GM18511 (cell line): ENCODE data around the gene DCTN5.
"Not testable (repeated sequence)": the region's sequence is repeated elsewhere in the genome, so short reads cannot be mapped to it uniquely, and the experiment has no call there.

Experiments
- ATAC-seq: cut with Tn5 transposase; IDR thresholded peaks from one replicate; pipeline ENCODE4 v1.9.1; 2021; ENCODE audit warnings: mild to moderate bottlenecking, moderate library complexity; ENCODE audit not compliant: unreplicated experiment

Gene DCTN5

DNA sequence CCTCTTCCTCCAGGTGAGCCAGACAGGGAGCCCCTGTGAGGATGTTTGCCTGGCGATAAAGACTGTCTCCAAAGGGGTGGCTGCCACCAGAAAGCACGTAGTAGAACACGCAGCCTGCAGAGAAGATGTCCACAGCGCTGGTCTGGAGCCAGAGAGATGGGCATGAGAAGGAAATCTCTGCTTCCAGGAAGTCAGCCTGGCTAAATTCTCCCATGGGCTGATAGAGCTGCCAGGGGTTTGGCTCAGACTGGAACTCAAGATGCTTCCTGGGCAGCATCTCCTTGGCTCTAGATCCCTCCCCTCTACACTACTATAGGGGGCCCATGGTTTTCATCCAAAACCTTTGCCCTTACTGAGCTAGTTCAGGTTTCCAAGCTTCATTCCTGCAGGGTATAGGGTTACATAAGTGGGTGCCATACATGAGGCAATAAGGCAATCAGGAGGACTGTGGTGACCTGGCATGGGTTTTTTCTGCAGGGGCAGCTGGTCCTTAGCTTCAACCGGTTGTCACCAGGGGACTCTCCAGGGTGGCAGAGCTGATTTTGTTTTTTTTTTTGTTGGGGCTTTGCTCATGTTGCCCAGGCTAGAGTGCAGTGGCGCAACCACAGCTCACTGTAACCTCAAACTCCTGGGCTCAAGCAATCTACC lies 51.0 kb downstream of the DCTN5 start:
- no peak for ATAC-seq

GRCh38 chr16:23694265-23694643 lies 53.0 kb downstream of the DCTN5 start:
- ATAC-seq: no peak

DNA sequence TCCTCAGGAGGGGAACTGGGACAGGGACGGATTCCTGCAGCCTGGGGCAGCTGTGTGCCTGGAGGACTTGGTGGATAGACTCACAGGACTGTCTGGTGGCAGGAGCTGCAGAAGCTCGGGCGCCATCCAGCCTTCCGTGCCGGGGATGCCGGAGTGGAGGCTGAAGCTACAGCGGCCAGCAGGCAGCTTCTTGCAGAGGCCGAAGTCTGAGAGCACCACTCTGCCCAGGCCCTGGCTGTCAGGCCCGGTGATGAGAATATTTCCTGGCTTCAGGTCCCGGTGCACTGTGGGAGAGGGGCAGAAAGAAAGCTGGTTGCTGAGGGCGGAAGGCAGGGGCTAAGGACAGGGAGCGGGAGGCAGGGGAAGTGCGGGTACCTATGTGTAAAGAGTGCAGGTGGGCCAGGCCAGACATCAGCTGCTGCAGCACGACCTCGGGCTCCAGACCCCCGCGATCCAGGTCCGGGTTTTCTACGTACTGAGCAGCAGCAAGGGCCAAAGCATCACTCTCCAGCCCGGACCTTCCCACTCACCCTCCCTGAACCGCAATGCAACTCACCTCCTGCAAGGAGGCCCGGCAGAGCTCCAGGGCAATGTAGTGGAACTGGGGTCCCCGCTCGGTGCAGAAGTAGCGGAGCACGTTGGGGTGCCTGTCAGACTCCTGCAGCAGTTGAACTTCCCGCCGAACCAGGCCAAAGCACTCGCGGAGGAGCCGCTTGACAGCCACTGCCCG lies 53.5 kb downstream of the DCTN5 start:
- no peak for ATAC-seq

DNA sequence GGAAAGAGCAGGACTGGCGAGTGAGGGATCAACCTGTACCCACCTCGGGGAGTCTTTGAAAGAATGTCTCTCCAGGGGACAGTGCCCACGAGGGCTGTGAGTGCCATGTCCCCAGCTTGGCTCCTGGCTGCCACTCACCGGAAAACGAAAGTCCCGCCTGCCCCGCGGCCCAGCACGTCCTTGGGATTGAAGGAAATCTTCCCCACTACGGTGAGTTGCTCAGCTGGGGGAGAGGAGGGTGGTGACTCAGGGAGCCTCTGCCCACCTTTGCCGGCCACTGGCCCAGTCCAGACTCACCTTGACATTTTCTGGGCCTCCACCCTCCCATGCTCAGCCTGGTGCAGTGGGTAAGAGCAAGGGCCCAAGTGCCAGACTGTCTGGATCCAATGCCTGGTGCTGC lies 54.5 kb downstream of the DCTN5 start:
- no peak for ATAC-seq

DNA sequence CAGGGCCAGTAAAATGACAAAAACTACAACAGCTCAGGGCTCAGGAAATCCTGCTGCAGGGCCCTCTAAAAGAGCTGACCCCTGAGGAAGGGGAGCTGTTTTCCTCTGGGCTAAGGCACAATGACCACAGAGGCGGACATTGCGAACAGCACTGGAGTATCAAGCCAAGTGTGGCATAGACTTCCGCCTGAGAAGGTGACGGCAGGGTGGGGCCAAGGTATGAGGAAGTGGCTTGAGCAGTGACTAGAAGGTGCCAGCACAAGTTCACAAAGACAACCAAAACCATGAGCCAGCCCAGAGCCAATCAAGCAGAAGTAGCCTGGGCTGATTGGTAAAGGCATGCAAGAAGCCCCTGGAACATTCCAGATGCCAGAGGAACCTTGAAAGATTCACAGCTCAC lies 57.8 kb downstream of the DCTN5 start:
- no peak for ATAC-seq

DNA sequence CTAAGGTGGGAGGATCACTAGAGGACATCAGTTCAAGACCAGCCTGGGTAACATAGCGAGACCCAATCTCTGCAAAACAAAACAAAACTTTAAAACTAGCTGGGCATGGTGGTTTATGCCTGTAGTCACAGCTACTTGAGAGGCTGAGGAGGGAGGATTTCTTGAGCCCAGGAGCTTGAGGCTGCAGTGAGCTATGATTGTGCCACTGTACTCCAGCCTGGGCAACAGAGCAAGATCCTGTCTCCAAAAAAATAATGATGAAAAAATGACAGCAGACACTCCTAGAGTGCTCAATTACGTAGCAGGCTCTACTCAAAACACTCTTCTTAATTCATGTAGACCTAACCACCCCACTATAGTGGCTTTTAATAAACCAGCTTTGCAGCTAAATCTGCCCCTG lies 58.8 kb downstream of the DCTN5 start:
- ATAC-seq: no peak

DNA sequence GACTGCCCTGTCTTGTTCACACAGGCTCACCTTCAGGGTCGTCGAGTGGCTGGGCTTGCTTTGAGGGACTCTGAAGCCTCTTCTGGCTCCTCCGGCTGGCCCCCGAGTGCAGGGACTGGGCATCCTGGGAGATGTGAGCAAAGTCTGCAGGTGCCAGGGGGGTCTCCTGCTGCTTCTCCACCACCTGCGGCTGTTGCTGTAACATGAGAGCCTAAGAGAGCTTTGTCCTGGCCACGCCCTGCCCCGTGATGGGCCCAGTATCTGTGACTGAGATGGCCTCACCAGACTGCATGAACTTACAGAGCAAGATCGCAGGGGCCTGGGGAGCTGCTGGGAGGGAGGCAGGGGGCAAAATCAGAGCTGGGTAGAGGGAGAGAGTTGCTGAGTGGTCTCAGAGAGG lies 59.2 kb downstream of the DCTN5 start:
- no peak for ATAC-seq

DNA sequence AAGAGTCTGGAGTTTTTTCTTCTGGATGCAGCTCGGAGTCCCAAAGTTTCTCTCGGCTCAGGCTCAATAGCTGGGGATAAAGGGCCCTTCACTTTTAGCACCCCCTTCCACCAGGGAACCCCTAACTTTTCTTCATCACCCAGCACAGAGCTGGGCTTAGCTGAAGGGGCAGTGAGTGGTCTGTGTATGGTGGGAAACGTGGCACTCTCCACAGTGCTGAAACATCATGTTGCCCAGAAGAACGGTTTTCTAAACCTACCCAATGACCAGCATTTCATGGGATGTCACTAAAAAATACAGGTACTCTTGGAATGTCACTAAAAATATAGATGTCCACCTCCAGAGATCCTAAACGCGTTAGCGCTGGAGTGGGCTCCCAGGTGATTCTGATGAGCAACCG lies 59.8 kb downstream of the DCTN5 start:
- ATAC-seq: no peak

- ATAC-seq: no peak
These were observed 61.7 kb downstream of the DCTN5 start for GRCh38 chr16:23702951-23703350.

GRCh38 chr16:23704772-23705516 lies 63.7 kb downstream of the DCTN5 start:
- no peak for ATAC-seq

- ATAC-seq: no peak
These were observed 64.2 kb downstream of the DCTN5 start for GRCh38 chr16:23705517-23705902.

DNA sequence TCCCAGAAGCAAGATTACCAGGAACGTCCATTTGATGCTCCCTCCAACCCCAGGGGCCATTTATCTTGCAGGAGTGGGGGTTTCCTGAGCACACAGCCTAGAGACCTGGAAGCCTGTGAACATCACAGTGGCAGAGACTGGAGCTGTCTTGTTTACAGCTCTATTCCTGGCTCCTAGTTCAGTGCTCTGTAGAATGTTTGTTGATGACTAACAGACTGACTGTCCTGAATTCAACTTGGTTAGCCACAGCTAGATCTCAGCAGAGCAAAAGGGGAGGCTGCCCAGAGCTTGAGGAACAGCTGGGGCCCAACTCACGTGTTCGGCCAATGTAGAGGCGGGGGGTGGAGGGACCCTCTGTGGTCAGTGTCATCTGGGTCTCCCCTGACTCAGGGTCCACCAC lies 65.2 kb downstream of the DCTN5 start:
- no peak for ATAC-seq

DNA sequence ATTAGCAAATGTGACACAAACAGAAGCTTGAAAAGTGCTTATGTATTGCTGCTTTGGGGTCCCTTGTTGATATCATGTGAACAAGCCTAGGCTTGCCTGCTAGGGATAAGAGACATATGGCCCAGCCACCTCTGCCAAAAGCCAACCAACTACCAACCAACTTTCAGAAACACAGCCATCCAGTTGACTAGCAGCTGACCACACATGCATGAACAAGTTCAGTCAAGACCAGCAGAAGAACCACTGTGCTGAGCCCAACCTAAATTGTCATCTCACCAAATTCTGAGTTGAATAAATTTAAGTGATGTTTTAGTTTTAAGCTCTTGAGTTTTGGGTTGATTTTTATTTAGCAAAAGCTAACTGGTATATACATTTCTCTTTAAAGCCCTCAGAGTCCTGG lies 68.3 kb downstream of the DCTN5 start:
- ATAC-seq: no peak

- ATAC-seq: no peak
These were observed 68.7 kb downstream of the DCTN5 start for GRCh38 chr16:23710008-23710407.

DNA sequence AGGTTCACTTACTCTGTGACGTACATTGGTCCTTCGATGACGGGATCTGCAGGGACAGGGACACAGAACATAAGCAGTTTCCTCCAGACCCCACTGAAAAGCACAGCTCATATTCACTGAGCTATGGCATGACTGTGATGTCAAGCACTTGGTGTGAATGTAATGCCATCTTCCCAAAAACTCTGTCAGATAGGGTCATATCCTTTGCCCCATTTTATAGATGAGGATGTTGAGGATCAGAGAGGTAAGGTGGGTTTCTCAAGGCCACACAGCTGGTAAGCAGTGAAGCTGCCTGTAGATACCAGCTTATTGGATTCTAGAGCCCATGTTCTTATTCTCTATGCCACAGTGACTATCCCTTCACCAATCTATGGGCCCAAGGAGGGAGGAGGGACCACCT lies 69.2 kb downstream of the DCTN5 start:
- ATAC-seq: no peak

DNA sequence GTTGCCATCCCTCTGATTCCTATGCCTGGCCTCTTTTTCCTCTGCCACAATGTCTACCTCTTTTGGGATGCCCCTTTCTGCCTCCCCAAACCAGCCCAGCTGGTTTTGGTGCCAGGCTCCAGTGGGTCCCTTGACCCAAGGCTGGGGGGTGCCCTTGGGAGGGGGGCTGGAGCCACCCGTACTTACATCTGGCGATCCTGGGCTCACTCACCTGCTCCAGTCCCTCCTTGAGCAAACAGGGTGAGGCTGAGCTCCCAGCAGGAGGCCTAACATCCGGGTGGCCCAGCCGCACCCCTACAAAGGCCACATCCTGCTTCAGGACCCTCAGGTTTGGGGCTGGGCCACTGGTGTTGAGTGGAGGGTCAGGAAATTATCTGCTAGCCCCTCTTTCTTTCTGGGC lies 70.5 kb downstream of the DCTN5 start:
- no peak for ATAC-seq

DNA sequence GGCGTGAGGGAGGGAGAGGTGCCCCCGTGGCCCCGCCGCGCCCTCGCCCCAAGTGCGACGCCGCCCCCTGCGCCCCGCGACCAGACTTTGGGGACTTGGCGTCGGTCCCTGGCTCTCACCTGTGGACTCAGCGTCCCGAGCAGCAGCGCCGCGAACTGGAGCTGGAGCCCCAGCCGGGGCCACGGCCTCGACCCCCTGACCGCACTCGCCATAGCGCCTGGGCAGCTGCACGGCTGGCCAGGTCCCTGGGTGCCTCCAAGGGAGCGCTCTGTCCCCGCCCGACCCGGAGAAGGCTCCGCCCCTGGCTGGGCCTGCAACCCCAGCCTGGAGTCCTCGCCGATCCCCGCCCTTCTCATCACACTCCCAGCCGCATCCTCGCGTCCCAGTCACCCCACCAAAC lies 71.7 kb downstream of the DCTN5 start, which contains the start of gene ERN2:
Gene ERN2, minus strand, starts transcription at position 247 of the 400 bp plus-strand sequence. Its CDS starts 35 bp downstream, at position 212.
- ATAC-seq: no peak

DNA sequence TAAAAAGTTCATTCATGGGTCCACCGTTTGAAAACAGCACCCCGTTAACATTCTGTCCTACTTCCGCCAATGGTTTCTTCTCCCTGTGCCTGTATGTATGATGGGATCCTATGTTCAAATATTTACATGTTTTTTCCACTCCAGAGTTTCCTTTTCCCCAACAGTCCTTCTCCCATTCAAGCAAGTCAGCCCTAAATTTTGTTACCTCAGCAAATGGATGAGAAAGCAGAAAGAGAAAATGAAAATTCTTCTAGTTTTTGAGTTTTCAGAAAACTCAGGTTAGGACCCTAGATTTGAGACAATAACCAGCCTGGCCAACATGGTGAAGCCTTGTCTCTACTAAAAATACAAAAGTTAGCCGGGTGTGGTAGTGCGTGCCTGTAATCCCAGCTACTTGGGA lies 75.2 kb downstream of the DCTN5 start:
- ATAC-seq: no peak

GRCh38 chr16:23722613-23723240 lies 81.5 kb downstream of the DCTN5 start:
- ATAC-seq: not testable (repeated sequence)

GRCh38 chr16:23724096-23724784 lies 83.0 kb downstream of the DCTN5 start:
- no peak for ATAC-seq

- no peak for ATAC-seq
These were observed 83.5 kb downstream of the DCTN5 start for GRCh38 chr16:23724785-23725131.
